Keratinocyte (primary cell): ENCODE measurements around the gene CD68. TPM values are rescaled to one million over a fixed set of nuclear protein-coding genes. Genes with fewer than 3 reads are reported as not detected.

ENCODE experiments used
- DNase-seq: peaks from one replicate; pipeline ENCODE4 v3.0.0-alpha.2; 2011; ENCODE audit warnings: low read depth, missing footprints, low spot score
- FAIRE-seq: peaks from 2 replicates; lab custom pipeline; 2011; peaks lifted over from hg19 to GRCh38; lab: Jason Lieb, UNC
- H2AFZ ChIP-seq: 2 replicates; pipeline ENCODE4 v1.6.0; 2012; ENCODE audit warnings: low read length, control low read depth, inconsistent platforms; ENCODE audit not compliant: control insufficient read depth
- H3K27ac ChIP-seq: 2 replicates; pipeline ENCODE4 v1.5.1; 2011; ENCODE audit warnings: low read length; ENCODE audit not compliant: control insufficient read depth, insufficient read depth
- H3K27me3 ChIP-seq: 3 replicates; pipeline ENCODE4 v1.6.0; 2011; ENCODE audit warnings: low read length; ENCODE audit not compliant: control insufficient read depth, insufficient read depth; ENCODE audit errors: extremely low read depth
- H3K36me3 ChIP-seq, 2 experiments: 2 replicates in 1 of 2; 3 replicates in 1 of 2; pipeline ENCODE4 v1.5.1; 2011; ENCODE audit warnings: low read length in 2 of 2, mild to moderate bottlenecking in 1 of 2; ENCODE audit not compliant: control insufficient read depth in 2 of 2, insufficient read depth in 2 of 2; ENCODE audit errors: extremely low read depth in 1 of 2
- H3K4me1 ChIP-seq: 3 replicates; pipeline ENCODE4 v1.5.1; 2011; ENCODE audit warnings: low read length; ENCODE audit not compliant: control insufficient read depth, insufficient read depth; ENCODE audit errors: extremely low read depth
- H3K4me2 ChIP-seq: 3 replicates; pipeline ENCODE4 v1.6.0; 2011; ENCODE audit warnings: low read depth, low read length; ENCODE audit not compliant: control insufficient read depth, insufficient read depth; ENCODE audit errors: extremely low read depth
- H3K4me3 ChIP-seq, 3 experiments: fragments of 200-600 bp in 1 of 3; sonication (generic) in 1 of 3; 2 replicates in 2 of 3; 3 replicates in 1 of 3; pipeline ENCODE4 v1.5.1; 2011 to 2016; ENCODE audit warnings: low read length in 3 of 3, mild to moderate bottlenecking in 3 of 3, control low read depth in 2 of 3, inconsistent platforms in 1 of 3, low read depth in 1 of 3, mixed read lengths in 1 of 3, mixed run types in 1 of 3, moderate library complexity in 1 of 3; ENCODE audit not compliant: control insufficient read depth in 2 of 3, insufficient read depth in 2 of 3; ENCODE audit errors: extremely low read depth in 1 of 3
- H3K79me2 ChIP-seq: 2 replicates; pipeline ENCODE4 v1.6.0; 2012; ENCODE audit warnings: low read length; ENCODE audit not compliant: control insufficient read depth, insufficient read depth
- H3K9ac ChIP-seq: 3 replicates; pipeline ENCODE4 v1.6.0; 2011; ENCODE audit warnings: low read length; ENCODE audit not compliant: control insufficient read depth, insufficient read depth; ENCODE audit errors: extremely low read depth
- H3K9me1 ChIP-seq: 3 replicates; pipeline ENCODE4 v1.6.0; 2011; ENCODE audit warnings: low read length; ENCODE audit not compliant: control insufficient read depth, insufficient read depth; ENCODE audit errors: extremely low read depth
- H3K9me3 ChIP-seq: 2 replicates; pipeline ENCODE4 v1.5.1; 2012; ENCODE audit warnings: low read depth, low read length; ENCODE audit not compliant: control insufficient read depth
- H4K20me1 ChIP-seq: 3 replicates; pipeline ENCODE4 v1.6.0; 2011; ENCODE audit warnings: low read length; ENCODE audit not compliant: control insufficient read depth, insufficient read depth; ENCODE audit errors: extremely low read depth
- CTCF ChIP-seq, 3 experiments: IDR thresholded peaks in 1 of 3; conservative IDR thresholded peaks in 1 of 3; optimal IDR thresholded peaks in 1 of 3; 2 replicates in 2 of 3; 3 replicates in 1 of 3; pipeline versions ENCODE3 to v1.5.1; 2011; ENCODE audit warnings: low read length in 3 of 3, mild to moderate bottlenecking in 3 of 3, moderate library complexity in 2 of 3, control low read depth in 1 of 3, inconsistent platforms in 1 of 3; ENCODE audit not compliant: insufficient read depth in 2 of 3; ENCODE audit errors: extremely low read depth in 1 of 3
- EZH2 ChIP-seq: IDR thresholded peaks from one replicate; pipeline ENCODE4 v1.6.1; 2012; ENCODE audit warnings: inconsistent platforms, mild to moderate bottlenecking, low read length, moderate library complexity
- dilution Hi-C: fragments of 300-500 bp; cut with MboI; formaldehyde crosslinking; loops from one replicate; pipeline ENCODE4 v1.7.0; 2020; ENCODE audit warnings: low sequenced_read_pairs; ENCODE audit not compliant: extremely low pct_ligation_motif_present
- polyA plus RNA-seq, 5 experiments: library from polyadenylated mRNA; depleted of rRNA in 3 of 5; stranded (reverse) in 3 of 5; stranded (forward) in 1 of 5; unstranded in 1 of 5; fragments of >200 nt; gene quantifications; 1 replicate in 1 of 5; 2 replicates in 3 of 5; 3 replicates in 1 of 5; pipeline versions ENCODE4 v1.2.1 to v1.2.3, GENCODE V29; 2011 to 2012; ENCODE audit warnings: missing spikeins in 2 of 5, low read depth in 1 of 5, low replicate concordance in 1 of 5

Gene CD68
- polyA plus RNA-seq, 1 donor (not counting 4 experiments of a cell fraction or from before 2014, with no cell fraction given) = 14.0 TPM

GRCh38 chr17:7587420-7588151 is 8.1 kb downstream of the CD68 start:
- peak overlapping the region; percentile 91 for H3K9ac ChIP-seq
- FAIRE-seq = peak; percentile 87

GRCh38 chr17:7588553-7589203 is 9.2 kb downstream of the CD68 start:
- Histone ChIP-seq H4K20me1 (no peaks in the 10 kb centered on the region), H3K27me3 (no peaks in the 10 kb centered on the region), H3K9me1 (no peaks in the 10 kb centered on the region), H2AFZ (no peak overlapping the region), H3K9ac (peak overlapping the region; percentile 91), H3K79me2 (peaks cover 45% of the 10 kb centered on the region), H3K4me1 (peaks cover 37% of the 10 kb centered on the region), H3K4me2 (peak overlapping the region; percentile 97), H3K9me3 (no peaks in the 10 kb centered on the region), H3K36me3 (peaks cover 28 to 43% of the 10 kb centered on the region in 2 experiments), H3K27ac (peak overlapping the region; percentile 99), H3K4me3 (peak overlapping the region; percentile 78 to 98 (median 92))
- dilution Hi-C loops = no loop called here
- DNase-seq (no peak), FAIRE-seq (no peak)
- no peak for TF ChIP-seq CTCF (optimal IDR thresholded peaks at IDR 0.05 in 1 of 3, IDR thresholded peaks at IDR 0.05 in 1 of 3, conservative IDR thresholded peaks at IDR 0.05 in 1 of 3; ENCODE audit: extremely low read depth in 1 of 3, insufficient read depth in 2 of 3, low read length in 3 of 3)
- no peak for TF ChIP-seq EZH2

More at GRCh38 chr17:7587420-7588151, 8.1 kb downstream of the CD68 start:
- Histone ChIP-seq H3K27me3 (no peaks in the 10 kb centered on the region), H3K4me1 (peaks cover 43% of the 10 kb centered on the region), H3K4me3 (peak overlapping the region; percentile 78 to 98 (median 92)), H2AFZ (no peak overlapping the region), H3K36me3 (peaks cover 21 to 33% of the 10 kb centered on the region in 2 experiments), H3K27ac (peak overlapping the region; percentile 99), H3K9me3 (no peaks in the 10 kb centered on the region), H3K9me1 (no peaks in the 10 kb centered on the region), H3K79me2 (peaks cover 45% of the 10 kb centered on the region), H3K4me2 (peak overlapping the region; percentile 97), H4K20me1 (no peaks in the 10 kb centered on the region)
- no peak for TF ChIP-seq EZH2
- peak in 1 of 3 experiments; percentile 26 for TF ChIP-seq CTCF (optimal IDR thresholded peaks at IDR 0.05 in 1 of 3, IDR thresholded peaks at IDR 0.05 in 1 of 3, conservative IDR thresholded peaks at IDR 0.05 in 1 of 3; ENCODE audit: extremely low read depth in 1 of 3, insufficient read depth in 2 of 3, low read length in 3 of 3)
- no peak for DNase-seq
- dilution Hi-C loops = no loop called here
